LoVo (cell line): ENCODE results near the gene NMU.
"Not testable (repeated sequence)": the region's sequence is repeated elsewhere in the genome, so short reads cannot be mapped to it uniquely, and the experiment has no call there.

ENCODE experiments used
- DNase-seq: peaks from one replicate; pipeline ENCODE4 v3.0.0-alpha.2; 2016; ENCODE audit warnings: low spot score

Gene NMU

DNA sequence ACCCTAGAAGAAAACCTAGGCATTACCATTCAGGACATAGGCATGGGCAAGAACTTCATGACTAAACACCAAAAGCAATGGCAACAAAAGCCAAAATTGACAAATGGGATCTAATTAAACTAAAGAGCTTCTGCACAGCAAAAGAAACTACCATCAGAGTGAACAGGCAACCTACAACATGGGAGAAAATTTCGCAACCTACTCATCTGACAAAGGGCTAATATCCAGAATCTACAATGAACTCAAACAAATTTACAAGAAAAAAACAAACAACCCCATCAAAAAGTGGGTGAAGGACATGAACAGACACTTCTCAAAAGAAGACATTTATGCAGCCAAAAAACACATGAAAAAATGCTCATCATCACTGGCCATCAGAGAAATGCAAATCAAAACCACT is 12.0 kb downstream of the NMU start:
- not testable (repeated sequence) for DNase-seq

DNA sequence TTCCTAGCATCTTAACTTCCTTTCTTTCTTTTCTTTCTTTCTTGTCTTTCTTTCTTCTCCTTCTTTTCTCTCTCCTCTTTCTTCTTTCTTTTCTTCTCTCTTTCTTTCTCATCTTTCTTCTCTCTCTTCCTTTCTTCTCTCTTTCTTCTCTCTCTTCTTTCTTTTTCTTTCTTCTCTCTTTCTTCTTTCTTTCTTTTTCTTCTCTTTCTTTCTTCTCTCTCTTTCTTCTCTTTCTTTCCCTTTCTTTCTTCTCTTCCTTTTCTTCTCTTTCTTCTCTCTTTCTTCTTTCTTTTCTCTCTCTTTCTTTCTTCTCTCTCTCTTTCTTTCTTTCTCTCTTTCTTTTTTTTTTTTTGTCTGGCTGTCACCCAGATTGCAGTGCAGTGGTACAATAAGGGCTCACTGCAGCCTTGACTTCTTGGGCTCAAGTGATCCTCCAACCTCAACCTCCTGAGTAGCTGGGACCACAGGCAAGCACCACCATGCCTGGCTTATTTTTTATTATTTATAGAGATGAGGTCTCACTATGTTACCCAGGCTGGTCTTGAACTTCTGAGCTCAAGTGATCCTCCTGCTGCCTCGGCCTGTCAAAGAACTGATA is 17.5 kb downstream of the NMU start:
- no peak for DNase-seq

DNA sequence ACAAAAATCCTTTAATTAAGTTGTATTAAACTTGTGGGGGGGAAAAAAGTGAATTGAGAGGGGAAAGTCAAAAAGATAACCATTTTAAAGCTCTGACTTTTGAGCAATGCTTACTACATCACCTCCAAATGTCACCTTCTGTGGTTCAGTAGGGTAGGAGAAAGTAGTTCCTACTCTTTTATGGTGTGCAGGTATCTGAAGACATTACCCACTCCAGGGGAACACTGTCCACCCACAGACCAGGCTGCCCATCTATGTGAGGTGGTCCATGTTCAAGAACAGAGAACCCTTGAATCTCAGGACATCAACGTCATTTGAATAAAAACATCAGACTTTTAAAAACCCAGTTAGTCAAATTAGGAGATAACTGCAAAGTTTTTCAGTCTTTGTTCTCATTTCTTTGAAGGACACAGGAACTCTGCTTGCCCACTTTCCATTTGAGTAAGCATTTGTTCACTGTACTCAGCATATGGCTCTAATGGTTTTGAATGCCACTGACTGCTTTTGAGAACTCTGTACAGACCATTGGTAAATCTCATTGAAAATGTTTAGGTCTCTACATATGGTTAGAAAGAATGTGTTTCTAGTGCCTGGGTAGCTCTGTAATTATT is 18.4 kb downstream of the NMU start:
- no peak for DNase-seq

DNA sequence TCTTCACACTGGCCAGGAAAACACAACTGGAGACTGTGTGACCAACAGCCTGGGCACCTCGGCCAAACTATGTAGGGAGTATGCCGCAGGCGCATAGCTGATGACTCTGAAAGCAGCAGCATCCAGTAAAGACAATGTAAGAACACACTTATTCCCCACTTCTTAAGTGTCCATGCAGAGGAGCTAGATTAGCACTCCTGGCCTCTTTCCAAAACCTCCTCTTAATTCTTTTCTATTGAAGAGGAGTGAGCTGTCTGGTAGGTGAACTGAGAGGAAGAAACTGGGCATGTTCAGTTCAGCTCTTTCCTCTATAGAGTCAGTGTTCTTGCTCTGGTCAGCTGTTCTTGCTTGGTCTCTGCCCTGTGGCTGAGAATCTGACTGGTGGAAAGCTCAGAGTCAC is 21.1 kb downstream of the NMU start:
- DNase-seq = no peak

DNA sequence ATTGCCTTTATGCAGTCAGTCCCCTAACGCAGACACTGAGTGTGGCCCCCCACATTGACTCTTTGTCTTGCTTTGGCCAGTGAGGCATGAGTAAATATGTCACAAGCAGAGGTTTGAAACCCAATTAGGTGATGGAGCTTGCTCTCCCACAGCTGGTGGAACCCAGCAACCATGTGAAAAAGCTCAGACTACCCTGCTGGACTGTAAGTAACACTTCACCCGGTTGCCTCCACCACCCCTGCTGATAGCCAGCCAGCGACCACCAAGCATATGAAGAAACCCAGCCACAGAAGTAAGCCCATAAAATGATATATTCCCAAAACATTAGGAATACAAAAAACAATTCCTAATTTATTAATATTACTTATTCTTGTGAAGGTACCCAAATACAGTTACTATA is 22.5 kb downstream of the NMU start:
- DNase-seq = no peak

DNA sequence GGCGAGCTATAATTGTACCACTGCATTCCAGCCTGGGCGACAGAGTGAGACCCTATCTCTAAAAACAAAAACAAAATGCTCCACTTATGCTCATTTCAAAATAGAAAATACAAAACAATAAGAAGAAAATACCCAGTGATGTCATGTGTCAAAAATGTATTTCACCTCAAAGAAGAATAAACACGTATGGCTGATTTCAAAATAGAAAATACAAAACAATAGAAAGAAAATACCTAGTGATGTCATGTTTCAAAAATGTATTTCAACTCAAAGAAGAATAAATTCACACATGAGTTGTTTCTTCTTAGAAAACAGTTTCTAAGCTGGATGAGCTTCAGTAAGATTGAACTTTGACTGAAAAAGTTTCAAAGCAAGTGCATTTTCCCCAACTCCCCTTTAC is 23.8 kb downstream of the NMU start:
- no peak for DNase-seq

DNA sequence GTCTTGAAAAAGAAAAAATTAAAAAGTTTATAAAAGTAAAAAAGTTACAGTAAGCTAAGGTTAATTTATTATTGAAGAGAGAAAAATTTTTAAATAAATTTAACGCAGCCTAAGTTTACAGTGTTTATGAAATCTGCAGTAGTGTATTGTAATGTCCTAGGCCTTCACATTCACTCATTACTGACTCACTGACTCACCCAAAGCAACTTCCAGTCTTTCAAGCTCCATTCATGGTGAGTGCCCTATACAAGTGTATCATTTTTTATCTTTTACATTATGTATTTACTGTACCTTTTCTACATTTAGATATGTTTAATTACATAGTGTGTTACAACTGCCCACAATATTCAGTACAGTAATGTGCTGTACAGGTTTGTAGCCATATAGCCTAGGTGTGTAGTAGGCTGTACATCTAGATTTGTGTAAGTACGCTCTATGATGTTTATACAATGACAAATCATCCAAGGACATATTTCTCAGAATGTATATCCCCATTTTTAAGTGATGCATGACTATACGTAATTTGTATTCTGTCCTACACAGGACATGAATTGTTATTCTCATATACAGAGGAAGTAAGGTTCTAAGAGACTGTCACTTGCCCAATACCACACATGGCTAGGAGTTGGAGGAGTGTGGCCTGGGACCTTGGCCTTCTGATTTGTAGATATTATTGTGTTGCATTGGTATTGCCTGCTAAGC is 24.6 kb downstream of the NMU start:
- DNase-seq = no peak

DNA sequence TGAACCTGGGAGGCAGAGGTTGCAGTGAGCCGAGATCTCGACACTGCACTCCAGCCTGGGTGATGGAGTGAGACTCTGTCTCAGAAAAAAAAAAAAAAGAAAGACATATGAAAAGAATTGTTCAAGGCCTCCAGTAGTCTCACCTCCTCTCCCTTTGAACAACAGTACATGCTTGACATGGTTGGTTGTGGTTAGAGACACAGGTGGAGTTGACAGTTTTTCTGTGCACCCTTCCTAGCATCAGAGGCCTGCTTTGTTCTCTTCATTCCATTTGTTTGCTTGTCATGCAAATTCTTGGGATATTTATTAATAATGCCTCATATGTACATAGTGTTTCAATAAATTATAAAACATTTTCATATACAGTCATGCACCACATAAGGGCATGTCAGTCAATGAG is 25.7 kb downstream of the NMU start:
- DNase-seq = no peak

DNA sequence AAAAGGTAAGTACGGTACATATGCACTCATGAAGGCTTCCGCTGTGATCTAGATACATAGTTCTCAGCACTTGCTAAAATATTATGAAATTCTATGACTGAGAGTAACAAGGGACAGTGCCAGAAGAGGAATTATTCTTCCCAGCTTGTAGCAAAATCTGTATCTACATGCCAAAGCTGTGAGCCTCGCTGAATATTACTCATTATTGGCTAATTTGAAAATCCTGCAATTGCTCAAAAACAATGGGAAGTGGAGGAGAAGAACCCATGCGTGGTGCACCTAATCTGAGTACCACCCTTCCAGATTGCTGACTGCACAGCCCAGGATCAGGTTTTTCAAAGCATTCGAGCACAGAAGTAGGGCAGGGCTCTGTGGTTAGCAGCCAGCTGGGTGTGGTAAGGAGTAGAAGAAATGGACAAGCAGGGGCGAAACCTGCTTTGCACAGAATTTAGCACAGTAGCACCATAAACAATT is 26.7 kb downstream of the NMU start:
- peak; percentile 34 for DNase-seq

DNA sequence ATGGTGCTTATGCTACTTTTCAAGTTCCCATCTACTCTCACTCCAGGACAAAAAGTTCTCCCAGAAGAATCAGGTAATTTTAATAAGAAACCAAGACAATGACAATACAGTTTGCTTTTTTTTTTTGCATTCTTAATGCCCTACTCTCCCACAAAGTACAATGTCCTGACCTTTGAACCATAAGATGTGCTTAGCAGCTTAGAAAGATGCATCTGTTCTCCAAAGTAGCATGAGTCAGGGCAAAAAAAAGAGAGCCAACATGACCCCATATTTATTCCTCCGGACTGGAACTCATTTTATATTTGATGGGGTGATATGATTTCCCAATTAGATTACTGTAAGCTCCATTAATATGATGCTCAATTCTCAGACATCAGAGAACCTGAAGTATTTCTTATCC is 27.5 kb downstream of the NMU start:
- DNase-seq = no peak

DNA sequence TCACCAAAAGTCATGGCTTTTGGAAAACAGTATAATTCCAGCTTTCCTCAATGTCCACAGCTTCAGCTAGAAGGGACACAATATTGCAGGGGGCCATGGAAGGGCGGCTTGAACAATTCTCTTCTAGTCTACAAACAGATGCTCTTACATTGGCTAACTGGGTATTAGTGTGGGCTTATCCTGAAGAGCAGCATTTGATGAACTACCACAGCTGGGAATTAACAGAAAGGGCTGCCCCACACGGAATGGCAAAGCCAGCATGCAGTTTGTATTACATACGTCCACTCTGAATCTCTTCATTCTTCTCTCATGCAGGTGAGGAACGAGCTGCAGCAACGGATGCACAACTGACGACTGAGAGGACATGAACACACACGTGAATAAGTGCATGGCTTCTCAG is 31.1 kb downstream of the NMU start:
- no peak for DNase-seq

DNA sequence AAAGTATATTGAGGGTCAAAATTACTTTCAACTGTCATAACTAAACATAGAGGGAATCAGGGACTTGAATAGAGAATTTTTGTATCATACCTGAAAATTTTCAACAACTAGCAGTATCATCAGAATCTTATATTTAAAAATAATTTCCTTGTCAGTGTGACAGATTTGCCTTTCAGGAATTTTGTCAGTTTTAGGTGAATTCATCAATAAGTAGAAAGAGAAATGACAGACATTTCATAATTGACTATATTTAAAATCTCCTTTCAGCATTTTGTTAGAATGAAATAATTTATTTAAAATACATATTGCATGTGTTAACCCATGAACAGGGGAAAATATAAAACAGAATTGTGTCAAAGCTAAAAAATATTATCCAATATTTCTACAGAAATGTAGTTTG is 35.5 kb downstream of the NMU start:
- no peak for DNase-seq

DNA sequence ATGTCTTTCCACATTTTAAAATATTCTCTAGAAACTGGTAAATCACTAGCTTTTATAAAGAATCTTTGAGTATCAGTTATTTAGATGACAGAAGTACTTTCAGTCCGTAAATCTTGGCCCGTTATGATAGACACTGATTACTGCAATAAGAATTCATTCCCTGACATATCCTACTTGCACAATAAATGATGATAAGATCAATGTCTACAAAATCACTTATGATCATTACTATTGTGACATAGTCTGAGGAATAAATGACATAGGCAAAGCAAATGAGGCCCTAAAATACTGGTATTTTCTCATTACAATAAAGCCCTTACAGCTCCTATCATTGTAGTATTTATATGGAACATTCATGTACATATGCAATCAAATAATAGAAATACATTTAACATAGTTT is 37.5 kb downstream of the NMU start:
- no peak for DNase-seq

DNA sequence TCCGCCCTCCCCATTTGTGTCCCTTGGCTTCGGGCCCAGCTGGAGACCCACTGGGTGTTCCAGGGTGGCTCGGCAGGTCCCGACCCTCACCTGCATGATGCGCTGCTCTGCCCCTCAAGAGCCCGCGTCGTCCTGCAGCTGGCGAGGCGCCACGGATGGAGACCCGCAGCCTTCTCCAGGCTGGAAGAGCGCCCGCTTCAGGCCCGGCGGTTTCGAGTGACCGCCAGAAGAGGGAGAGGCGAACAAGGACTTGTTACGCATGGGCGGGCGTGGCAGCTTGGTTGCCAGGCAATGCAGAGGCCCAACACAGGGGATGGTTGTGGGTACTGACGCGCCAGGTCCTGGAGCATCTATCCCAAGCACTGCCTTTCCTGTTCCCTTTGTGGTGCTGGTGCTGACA is 44.1 kb downstream of the NMU start, which contains the start of gene PDCL2:
PDCL2 (minus strand) TSS at position 232 of the 400 bp plus-strand sequence; CDS start at position 96, 136 bp downstream.
- DNase-seq = no peak

DNA sequence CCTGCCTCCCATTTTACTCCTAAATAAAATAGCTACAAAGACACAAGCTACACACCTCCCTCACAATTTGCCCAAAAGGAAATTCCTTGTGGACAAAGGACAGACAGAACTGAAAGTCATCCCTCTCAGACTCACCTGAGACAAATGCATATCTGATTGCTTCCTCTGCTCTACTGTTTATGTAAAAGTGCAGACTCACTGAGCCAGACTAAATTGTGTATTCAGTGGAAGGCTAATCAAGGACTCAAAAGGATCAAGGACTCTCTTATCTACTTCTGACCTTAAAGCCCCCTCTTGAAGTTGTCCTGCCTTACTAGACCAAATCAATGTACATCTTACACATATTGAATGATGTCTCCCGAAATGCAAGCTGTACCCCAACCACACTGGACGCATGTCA is 47.9 kb downstream of the NMU start:
- DNase-seq = no peak

DNA sequence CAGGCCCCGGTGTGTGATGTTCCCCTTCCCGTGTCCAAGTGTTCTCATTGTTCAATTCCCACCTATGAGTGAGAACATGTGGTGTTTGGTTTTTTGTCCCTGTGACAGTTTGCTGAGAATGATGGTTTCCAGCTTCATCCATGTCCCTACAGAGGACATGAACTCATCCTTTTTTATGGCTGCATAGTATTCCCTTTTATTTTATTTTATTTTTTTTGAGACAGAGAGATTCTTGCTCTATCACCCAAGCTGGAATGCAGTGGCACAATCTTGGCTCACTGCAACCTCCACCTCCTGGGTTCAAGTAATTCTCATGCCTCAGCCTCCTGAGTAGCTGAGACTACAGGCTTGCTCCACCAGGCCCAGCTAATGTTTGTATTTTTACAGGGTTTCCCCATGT is 53.3 kb downstream of the NMU start:
- DNase-seq = not testable (repeated sequence)

DNA sequence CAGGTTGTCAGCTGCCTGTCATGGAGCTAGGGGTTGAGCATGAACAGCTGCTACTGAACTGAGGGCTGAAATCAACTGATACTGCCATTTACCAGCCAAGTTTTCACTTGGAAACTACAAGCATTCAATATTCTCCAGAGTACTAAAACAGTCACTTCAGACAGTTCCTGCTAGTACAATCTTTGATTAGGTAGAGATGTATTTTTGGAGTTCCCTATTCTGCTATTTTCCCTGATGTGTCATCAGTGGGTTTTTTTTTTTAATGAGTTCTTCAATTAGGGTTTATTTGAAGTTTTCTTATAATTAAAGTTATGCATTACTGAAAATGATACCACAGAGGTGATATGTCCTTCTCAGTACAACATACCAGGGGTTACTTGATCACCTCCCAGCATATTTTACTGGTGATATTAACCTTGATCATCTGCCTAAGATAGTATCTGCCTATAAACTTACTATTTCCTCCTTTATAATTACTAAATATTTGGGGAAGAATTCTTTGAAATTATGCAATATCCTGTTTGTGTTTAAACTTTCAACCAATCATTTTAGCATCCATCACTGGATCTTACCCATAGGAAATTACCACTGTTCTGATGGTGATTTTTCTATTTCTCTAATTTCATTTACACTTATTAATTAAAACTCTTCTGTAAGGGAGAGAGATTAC is 57.6 kb downstream of the NMU start:
- no peak for DNase-seq

DNA sequence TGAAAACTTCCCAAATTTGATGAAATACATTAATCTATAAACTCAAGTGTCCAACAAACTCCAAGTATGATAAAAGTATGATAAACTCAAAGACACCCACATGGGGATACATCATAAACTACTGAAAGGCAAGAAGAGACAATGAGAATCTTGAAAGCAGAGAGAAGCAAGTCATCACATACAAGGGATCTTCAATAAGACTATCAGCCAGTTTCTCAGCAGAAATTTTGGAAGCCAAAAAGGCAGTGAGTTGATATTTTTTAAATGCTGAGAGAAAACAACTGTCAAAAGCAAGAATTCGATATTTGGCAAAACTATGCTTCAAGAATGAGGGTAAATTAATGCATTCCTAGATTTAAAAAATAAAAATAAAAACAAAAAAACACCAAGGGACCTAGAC is 60.6 kb downstream of the NMU start:
- DNase-seq = no peak

DNA sequence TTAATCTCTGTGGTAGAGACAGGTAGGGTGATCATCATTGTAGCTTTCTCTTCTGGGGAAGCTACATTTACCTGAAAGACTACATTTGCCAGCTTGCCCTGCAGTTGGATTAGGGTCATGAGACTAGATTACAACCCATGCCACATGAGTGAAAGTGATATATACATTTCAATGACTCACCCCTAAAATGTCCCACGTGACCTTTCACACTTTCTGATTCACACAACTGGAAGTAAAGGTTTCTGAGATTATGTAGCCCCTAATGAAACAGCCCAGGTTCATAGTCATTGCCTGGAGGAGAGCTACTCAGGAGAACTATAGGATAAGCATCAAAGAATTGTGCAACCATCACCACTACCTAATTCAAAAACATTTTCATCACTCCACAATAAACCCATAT is 61.8 kb downstream of the NMU start:
- DNase-seq = no peak

DNA sequence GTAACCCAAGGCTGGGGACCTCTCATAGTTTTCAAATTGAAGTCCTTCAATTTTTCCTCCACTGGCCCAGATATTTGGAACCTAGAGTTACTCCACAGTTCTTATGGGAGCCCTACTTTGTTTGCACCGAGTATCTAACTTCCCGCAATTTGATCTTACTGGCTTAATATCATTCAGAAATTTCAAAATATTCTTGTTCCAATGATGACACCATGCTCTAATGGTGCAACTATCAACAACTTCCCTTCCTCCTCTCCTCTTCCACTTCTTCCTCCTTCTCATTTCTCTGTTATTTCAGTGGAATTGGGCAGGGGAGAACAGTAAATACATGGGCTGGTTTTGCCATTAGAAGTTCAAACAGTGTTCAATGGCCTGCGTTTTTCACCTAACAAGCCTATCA is 64.3 kb downstream of the NMU start:
- no peak for DNase-seq

DNA sequence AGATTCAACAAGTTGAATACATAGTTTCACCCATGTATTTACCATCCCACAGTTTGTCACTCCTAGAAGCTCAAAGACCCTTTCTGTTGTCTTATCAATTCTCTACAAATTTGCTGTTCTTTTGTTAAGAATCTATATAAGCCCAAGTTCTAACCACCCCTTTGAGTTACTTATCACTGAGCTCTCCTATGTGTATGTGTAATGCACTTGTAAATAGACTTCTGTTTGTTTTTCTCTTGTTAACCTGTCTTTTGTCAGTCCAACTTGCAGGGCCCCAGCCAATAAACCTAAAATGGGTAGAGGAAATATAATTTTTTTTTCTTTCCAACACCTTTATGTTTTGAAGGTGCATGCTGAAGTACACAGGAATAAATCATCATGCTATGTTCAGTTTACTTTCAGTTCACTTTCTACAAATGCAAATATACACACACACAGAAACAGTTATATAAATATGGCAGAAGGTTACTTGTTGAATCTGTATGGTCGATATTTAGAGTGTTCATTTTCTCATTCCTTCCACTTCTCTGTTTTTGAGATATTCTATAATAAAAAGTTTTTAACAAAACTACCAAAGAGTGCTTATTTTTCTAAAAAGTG is 67.1 kb downstream of the NMU start:
- DNase-seq = no peak

DNA sequence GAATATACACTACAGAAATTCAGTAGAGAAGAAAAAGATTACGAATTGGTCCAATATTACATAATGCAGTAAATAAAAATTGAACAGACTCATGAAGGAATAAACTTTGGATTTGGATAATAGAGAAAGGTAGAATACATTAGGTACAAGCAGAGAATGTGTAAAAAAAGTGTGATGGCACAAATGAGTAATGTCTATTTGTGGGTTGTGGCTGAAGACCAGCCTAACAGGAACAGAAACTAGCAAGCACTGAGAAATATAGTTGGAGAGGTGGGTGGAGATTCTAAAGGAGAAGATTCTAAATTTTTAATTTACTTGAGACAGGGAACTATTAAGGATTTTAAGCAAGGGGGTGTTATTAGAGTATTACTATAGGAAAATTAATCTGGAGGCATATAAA is 74.2 kb downstream of the NMU start:
- no peak for DNase-seq

DNA sequence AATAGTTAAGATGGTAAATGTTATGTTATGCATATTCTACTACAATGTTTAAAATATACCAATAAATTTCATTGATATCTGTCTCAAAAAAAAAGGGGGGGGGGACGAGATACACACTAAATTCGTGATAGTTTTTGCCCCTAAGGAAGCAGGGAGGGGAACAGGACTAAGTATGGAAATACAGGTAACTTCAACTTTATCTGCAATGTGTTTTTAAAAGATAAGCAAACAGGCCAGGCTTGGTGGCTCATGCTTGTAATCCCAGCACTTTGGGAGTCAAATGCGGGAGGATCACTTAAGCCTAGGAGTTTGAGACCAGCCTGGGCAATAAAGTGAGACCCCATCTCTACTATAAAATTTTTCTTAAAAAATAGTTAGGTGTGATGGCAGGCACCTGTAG is 76.0 kb downstream of the NMU start:
- DNase-seq = no peak
